Gastrocnemius medialis (tissue), 4 donors: Measurements from ENCODE around the gene LPAR5. TPM values are rescaled to one million over a fixed set of nuclear protein-coding genes. Genes with fewer than 3 reads are reported as not detected.

ENCODE experiments used
- ATAC-seq, 2 donors: fragments of 150-250 bp; one replicate each; pipeline ENCODE4 v1.9.1; 2016
- DNase-seq, 2 donors: peaks; one replicate each; pipeline ENCODE4 v3.0.0-alpha.2; 2019
- H3K27ac ChIP-seq, 4 donors: fragments of 200-600 bp; sonication (generic); 1 replicate in 1 of 4; 2 replicates in 3 of 4; pipeline ENCODE4 v1.5.1; 2016 to 2018; ENCODE audit warnings: mild to moderate bottlenecking in 2 of 4, moderate library complexity in 1 of 4
- H3K27me3 ChIP-seq, 3 donors: fragments of 200-600 bp; sonication (generic) in 2 of 3; 1 replicate in 1 of 3; 2 replicates in 2 of 3; pipeline versions ENCODE4 v1.5.1 to v1.6.0; 2016 to 2019; ENCODE audit warnings: mild to moderate bottlenecking in 1 of 3, moderate library complexity in 1 of 3
- H3K36me3 ChIP-seq, 2 donors: fragments of 200-600 bp; sonication (generic) in 1 of 2; one replicate each; pipeline ENCODE4 v1.5.1; 2017 to 2018
- H3K4me1 ChIP-seq, 2 donors: fragments of 200-600 bp; sonication (generic) in 1 of 2; one replicate each; pipeline ENCODE4 v1.5.1; 2016 to 2017; ENCODE audit warnings: mild to moderate bottlenecking in 2 of 2
- H3K4me3 ChIP-seq, 4 donors: fragments of 200-600 bp; sonication (generic) in 3 of 4; 1 replicate in 1 of 4; 2 replicates in 3 of 4; pipeline ENCODE4 v1.5.1; 2016 to 2019; ENCODE audit warnings: mild to moderate bottlenecking in 2 of 4
- H3K9me3 ChIP-seq, 3 donors: fragments of 200-600 bp; sonication (generic) in 2 of 3; 1 replicate in 1 of 3; 2 replicates in 2 of 3; pipeline ENCODE4 v1.5.1; 2016 to 2019
- POLR2A ChIP-seq, 2 donors: fragments of 450-650 bp; IDR thresholded peaks; one replicate each; pipeline ENCODE4 v1.6.1; 2017; ENCODE audit warnings: antibody characterized with exemption in 2 of 2, mild to moderate bottlenecking in 2 of 2, moderate library complexity in 2 of 2
- in situ Hi-C, 4 donors: fragments of 200-750 bp; cut with MboI; loops; one replicate each; pipeline versions ENCODE4 v1.15.0 to v1.8.0; 2017; ENCODE audit warnings: low sequenced_read_pairs in 4 of 4
- intact Hi-C: fragments of 100-400 bp; cut with DNase I; formaldehyde crosslinking; loops from one replicate; pipeline ENCODE4 v1.15.1; 2023; ENCODE audit warnings: low total_unique reads
- total RNA-seq, 4 donors: library from RNA; depleted of rRNA; stranded (reverse); fragments of >200 nt; gene quantifications; one replicate each; pipeline versions ENCODE4 v1.1.0 to v1.2.3, GENCODE V29; 2016
- TF ChIP-seq, protein P1 (sequence below), 5 experiments: fragments of 450-650 bp in 3 of 5; fragments of 200-600 bp in 2 of 5; sonication (generic) in 2 of 5; IDR thresholded peaks in 4 of 5; conservative IDR thresholded peaks in 1 of 5; 1 replicate in 4 of 5; 2 replicates in 1 of 5; pipeline ENCODE4 v1.5.1; 2016 to 2019; ENCODE audit warnings: antibody characterized with exemption in 5 of 5, mild to moderate bottlenecking in 3 of 5, moderate library complexity in 3 of 5

LPAR5 gene
- total RNA-seq, 4 donors from 2014 or later: 0.17 to 0.75 (median 0.47) TPM

DNA sequence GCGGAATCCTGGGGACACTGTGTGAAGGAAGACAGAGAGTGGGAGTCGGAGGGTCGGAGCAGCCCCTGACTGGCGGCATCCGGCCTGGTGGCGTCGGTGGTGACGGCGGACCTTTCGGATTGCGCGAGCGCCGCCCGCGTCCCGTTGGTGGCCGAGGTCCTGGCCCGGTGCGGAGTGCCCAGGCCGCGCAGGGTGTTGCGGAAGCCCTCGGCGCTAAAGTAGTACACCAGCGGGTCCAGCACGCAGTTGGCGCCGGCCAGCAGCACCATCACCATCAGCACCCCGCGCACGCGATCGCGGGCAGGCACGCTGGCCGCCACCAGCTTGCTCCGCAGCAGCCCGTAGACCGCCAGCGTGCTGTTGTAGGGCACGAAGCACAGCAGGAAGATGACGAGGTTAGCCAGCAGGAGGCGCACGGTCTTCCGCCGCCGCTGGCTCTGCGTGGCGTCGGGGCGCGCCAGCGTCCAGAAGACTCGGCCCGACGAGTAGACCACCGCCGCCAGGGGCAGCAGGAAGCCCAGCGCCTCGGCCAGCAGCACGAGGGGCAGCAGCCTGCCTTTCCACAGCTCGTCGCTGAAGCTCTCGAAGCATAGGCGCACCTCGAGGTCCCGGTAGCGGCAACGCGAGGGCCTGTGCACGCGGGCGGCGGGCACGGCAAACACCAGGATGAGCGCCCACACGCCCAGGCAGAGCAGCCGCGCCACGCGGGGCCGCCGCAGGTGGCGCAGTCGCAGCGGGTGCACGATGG lies 15.4 kb downstream of the LPAR5 start:
- Histone ChIP-seq H3K27ac (no peak overlapping the region), H3K4me3 (peak overlapping the region in 2 of 4 donors; percentile 15 to 31), H3K4me1 (no peaks in the 10 kb centered on the region), H3K36me3 (no peaks in the 10 kb centered on the region), H3K9me3 (no peaks in the 10 kb centered on the region), H3K27me3 (peaks cover 0 to 11% (median 11%) of the 10 kb centered on the region in 3 donors)
- intact Hi-C loops: no loop called here
- TF ChIP-seq POLR2A (IDR thresholded peaks at IDR 0.05): no peak
- TF ChIP-seq, protein P1, sequence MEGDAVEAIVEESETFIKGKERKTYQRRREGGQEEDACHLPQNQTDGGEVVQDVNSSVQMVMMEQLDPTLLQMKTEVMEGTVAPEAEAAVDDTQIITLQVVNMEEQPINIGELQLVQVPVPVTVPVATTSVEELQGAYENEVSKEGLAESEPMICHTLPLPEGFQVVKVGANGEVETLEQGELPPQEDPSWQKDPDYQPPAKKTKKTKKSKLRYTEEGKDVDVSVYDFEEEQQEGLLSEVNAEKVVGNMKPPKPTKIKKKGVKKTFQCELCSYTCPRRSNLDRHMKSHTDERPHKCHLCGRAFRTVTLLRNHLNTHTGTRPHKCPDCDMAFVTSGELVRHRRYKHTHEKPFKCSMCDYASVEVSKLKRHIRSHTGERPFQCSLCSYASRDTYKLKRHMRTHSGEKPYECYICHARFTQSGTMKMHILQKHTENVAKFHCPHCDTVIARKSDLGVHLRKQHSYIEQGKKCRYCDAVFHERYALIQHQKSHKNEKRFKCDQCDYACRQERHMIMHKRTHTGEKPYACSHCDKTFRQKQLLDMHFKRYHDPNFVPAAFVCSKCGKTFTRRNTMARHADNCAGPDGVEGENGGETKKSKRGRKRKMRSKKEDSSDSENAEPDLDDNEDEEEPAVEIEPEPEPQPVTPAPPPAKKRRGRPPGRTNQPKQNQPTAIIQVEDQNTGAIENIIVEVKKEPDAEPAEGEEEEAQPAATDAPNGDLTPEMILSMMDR (IDR thresholded peaks at IDR 0.05 in 4 of 5, conservative IDR thresholded peaks at IDR 0.05 in 1 of 5): peak in 4 of 5 experiments; percentile 28 to 36 (median 32)
- in situ Hi-C loops: no loop called here
- no peak for DNase-seq
- no peak for ATAC-seq

- intact Hi-C loops: no loop called here
- ATAC-seq (no peak), DNase-seq (no peak)
- Histone ChIP-seq H3K4me3 (no peak overlapping the region), H3K27ac (no peak overlapping the region), H3K36me3 (no peaks in the 10 kb centered on the region), H3K27me3 (peaks cover 0 to 11% (median 11%) of the 10 kb centered on the region in 3 donors), H3K9me3 (no peaks in the 10 kb centered on the region), H3K4me1 (peaks cover 4 to 5% of the 10 kb centered on the region in 2 donors)
- no peak for TF ChIP-seq POLR2A (IDR thresholded peaks at IDR 0.05)
- TF ChIP-seq, protein P1 (IDR thresholded peaks at IDR 0.05 in 4 of 5, conservative IDR thresholded peaks at IDR 0.05 in 1 of 5): no peak
- in situ Hi-C loops: no loop called here
These were observed 17.1 kb downstream of the LPAR5 start for GRCh38 chr12:6618483-6619225.

DNA sequence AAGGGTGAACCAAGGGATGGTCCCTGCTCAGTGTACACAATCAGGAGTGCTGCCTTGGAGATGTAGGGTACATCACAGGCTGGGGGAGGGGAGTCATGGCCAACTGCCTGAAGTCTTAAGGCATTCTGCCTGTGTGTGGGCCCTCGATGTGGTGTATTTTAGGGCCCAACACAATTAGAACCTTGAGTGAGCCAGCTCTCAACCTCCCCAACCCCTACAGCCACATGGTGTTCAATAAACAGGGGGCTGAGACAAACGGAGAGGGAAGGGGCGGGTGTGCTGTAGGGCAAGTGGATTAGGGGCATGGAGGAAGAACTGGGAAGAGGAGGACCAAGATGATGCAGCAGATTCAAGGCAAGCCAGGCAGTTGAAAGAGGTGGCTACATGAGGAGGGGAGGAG lies 20.0 kb downstream of the LPAR5 start:
- DNase-seq (no peak), ATAC-seq (no peak)
- peaks cover 0 to 9% (median 6%) of the 10 kb centered on the region in 3 donors for H3K27me3 ChIP-seq
- in situ Hi-C loops (no loop called here), intact Hi-C loops (loop anchor here (2.0 kb wide), 1 partner anchor 31 kb away; the partner anchor contains the start of gene ACRBP)
- H3K27ac ChIP-seq: peak overlapping the region in 2 of 4 donors; percentile 85 to 93
- H3K4me1 ChIP-seq: peaks cover 16 to 25% of the 10 kb centered on the region in 2 donors
- no peaks in the 10 kb centered on the region for H3K9me3 ChIP-seq
- TF ChIP-seq, protein P1 (IDR thresholded peaks at IDR 0.05 in 4 of 5, conservative IDR thresholded peaks at IDR 0.05 in 1 of 5): no peak
- no peak for TF ChIP-seq POLR2A (IDR thresholded peaks at IDR 0.05)
- H3K4me3 ChIP-seq: no peak overlapping the region
- H3K36me3 ChIP-seq: no peaks in the 10 kb centered on the region

- in situ Hi-C loops: no loop called here
- Histone ChIP-seq H3K9me3 (no peaks in the 10 kb centered on the region), H3K4me3 (no peak overlapping the region), H3K27me3 (no peaks in the 10 kb centered on the region), H3K36me3 (no peaks in the 10 kb centered on the region), H3K27ac (peak overlapping the region; percentile 74 to 93 (median 84)), H3K4me1 (peaks cover 16 to 25% of the 10 kb centered on the region in 2 donors)
- DNase-seq: no peak
- TF ChIP-seq, protein P1 (IDR thresholded peaks at IDR 0.05 in 4 of 5, conservative IDR thresholded peaks at IDR 0.05 in 1 of 5): no peak
- no peak for TF ChIP-seq POLR2A (IDR thresholded peaks at IDR 0.05)
- intact Hi-C loops: loop anchor here (1.0 kb wide), 1 partner anchor 49 kb away; the partner anchor contains the start of gene ING4
- ATAC-seq: no peak
These were observed 21.1 kb downstream of the LPAR5 start for GRCh38 chr12:6614513-6615172.
